Stomach (tissue), 9 donors: ENCODE data around the gene DCP1A. TPM values are rescaled to one million over a fixed set of nuclear protein-coding genes. Genes with fewer than 3 reads are reported as not detected.

Source experiments
- DNase-seq, 2 donors: peaks; one replicate each; pipeline versions ENCODE4 v3.0.0 to v3.0.0-alpha.2; 2013 to 2019
- H3K27ac ChIP-seq, 5 donors: fragments of 200-600 bp in 4 of 5; sonication (generic) in 4 of 5; one replicate each; pipeline ENCODE4 v1.5.1; 2013 to 2019; ENCODE audit warnings: mild to moderate bottlenecking in 1 of 5, moderate library complexity in 1 of 5
- H3K27me3 ChIP-seq, 3 donors: fragments of 200-600 bp; sonication (generic); one replicate each; pipeline ENCODE4 v1.5.1; 2017 to 2019; ENCODE audit warnings: mixed run types in 1 of 3
- H3K36me3 ChIP-seq, 4 donors: fragments of 200-600 bp; sonication (generic); 1 replicate in 3 of 4; 2 replicates in 1 of 4; pipeline ENCODE4 v1.5.1; 2016 to 2019
- H3K4me1 ChIP-seq, 4 donors: fragments of 200-600 bp; sonication (generic); one replicate each; pipeline ENCODE4 v1.5.1; 2016 to 2019
- H3K4me3 ChIP-seq, 4 donors: fragments of 200-600 bp; sonication (generic) in 3 of 4; one replicate each; pipeline ENCODE4 v1.5.1; 2016 to 2019; ENCODE audit warnings: mild to moderate bottlenecking in 1 of 4
- H3K9me3 ChIP-seq, 4 donors: fragments of 200-600 bp; sonication (generic); one replicate each; pipeline ENCODE4 v1.5.1; 2016 to 2019
- EP300 ChIP-seq: sonication (generic); formaldehyde crosslinking; IDR thresholded peaks from one replicate; pipeline ENCODE4 v1.6.1; 2017; ENCODE audit warnings: antibody characterized with exemption
- POLR2A ChIP-seq, 4 donors: fragments of 450-650 bp; IDR thresholded peaks; one replicate each; pipeline ENCODE4 v1.6.1; 2016; ENCODE audit warnings: antibody characterized with exemption in 4 of 4, control low read depth in 2 of 4, mild to moderate bottlenecking in 1 of 4, moderate library complexity in 1 of 4
- POLR2AphosphoS5 ChIP-seq, 3 donors: sonication (generic); formaldehyde crosslinking; IDR thresholded peaks; one replicate each; pipeline ENCODE4 v1.6.1; 2016; ENCODE audit warnings: antibody characterized with exemption in 3 of 3
- WGBS, 5 donors: extraction: QIAGEN DNeasy Blood & Tissue Kit in 3 of 5; methylation state at CpG; one replicate each; pipeline versions ENCODE4 v1.1.5 to v1.1.7; 2013 to 2018; 5-methylcytosine and 5-hydroxymethylcytosine counted together
- intact Hi-C: fragments of 100-400 bp; cut with DNase I; formaldehyde crosslinking; loops from one replicate; pipeline ENCODE4 v1.15.1; 2023; ENCODE audit warnings: low total_unique reads
- polyA plus RNA-seq, 3 donors: library from polyadenylated mRNA; stranded (reverse); fragments of 200-250 nt; gene quantifications; one replicate each; pipeline ENCODE4 v1.2.3, GENCODE V29; 2013
- total RNA-seq, 5 donors: library from RNA; depleted of rRNA; stranded (reverse); fragments of >200 nt; gene quantifications; one replicate each; pipeline versions ENCODE4 v1.1.0 to v1.2.3, GENCODE V29; 2014 to 2016
- TF ChIP-seq, protein P1 (sequence below), 7 experiments: fragments of 450-650 bp in 4 of 7; fragments of 200-600 bp in 3 of 7; sonication (generic) in 3 of 7; IDR thresholded peaks; one replicate each; pipeline ENCODE4 v1.5.1; 2016 to 2019; ENCODE audit warnings: antibody characterized with exemption in 7 of 7, control low read depth in 2 of 7, mild to moderate bottlenecking in 1 of 7
- donor health status: healthy with polysubstance abuse.
- donor health status: Bipolar disorder and iron deficiency.
- donor health status: healthy.

DCP1A gene
- total and polyA plus RNA-seq, 8 donors: 4.5 to 20.6 (median 11.2) TPM

DNA sequence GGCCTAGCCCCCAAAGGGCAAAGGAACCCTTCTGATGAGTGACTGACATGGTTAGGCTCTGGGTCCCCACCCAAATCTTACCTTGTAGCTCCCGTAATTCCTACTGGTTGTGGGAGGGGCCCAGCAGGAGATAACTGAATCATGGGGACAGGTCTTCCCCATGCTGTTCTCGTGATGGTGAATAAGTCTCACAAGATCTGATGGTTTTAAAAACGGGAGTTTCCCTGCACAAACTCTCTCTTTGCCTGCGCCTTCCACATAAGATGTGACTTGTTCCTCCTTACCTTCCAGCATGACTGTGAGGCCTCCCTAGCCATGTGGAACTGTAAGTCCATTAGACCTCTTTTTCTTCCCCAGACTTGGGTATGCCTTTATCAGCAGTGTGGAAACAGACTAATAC, 108.5 kb downstream of the DCP1A start:
- Histone ChIP-seq H3K36me3 (peaks cover 54 to 88% (median 81%) of the 10 kb centered on the region in 4 donors), H3K4me3 (no peak overlapping the region), H3K4me1 (peaks cover 56 to 80% (median 69%) of the 10 kb centered on the region in 4 donors), H3K27me3 (no peaks in the 10 kb centered on the region), H3K9me3 (no peaks in the 10 kb centered on the region), H3K27ac (peak overlapping the region; percentile 16 to 84 (median 61))
- intact Hi-C loops: no loop called here
- WGBS, 5 donors: 76 to 83% (median 80%) methylated on average over 4 of the region's 4 CpGs
- TF ChIP-seq POLR2A (IDR thresholded peaks at IDR 0.05) (no peak), EP300 (no peak), POLR2AphosphoS5 (IDR thresholded peaks at IDR 0.05) (no peak)
- TF ChIP-seq, protein P1, sequence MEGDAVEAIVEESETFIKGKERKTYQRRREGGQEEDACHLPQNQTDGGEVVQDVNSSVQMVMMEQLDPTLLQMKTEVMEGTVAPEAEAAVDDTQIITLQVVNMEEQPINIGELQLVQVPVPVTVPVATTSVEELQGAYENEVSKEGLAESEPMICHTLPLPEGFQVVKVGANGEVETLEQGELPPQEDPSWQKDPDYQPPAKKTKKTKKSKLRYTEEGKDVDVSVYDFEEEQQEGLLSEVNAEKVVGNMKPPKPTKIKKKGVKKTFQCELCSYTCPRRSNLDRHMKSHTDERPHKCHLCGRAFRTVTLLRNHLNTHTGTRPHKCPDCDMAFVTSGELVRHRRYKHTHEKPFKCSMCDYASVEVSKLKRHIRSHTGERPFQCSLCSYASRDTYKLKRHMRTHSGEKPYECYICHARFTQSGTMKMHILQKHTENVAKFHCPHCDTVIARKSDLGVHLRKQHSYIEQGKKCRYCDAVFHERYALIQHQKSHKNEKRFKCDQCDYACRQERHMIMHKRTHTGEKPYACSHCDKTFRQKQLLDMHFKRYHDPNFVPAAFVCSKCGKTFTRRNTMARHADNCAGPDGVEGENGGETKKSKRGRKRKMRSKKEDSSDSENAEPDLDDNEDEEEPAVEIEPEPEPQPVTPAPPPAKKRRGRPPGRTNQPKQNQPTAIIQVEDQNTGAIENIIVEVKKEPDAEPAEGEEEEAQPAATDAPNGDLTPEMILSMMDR (IDR thresholded peaks at IDR 0.05): no peak
- DNase-seq: no peak

DNA sequence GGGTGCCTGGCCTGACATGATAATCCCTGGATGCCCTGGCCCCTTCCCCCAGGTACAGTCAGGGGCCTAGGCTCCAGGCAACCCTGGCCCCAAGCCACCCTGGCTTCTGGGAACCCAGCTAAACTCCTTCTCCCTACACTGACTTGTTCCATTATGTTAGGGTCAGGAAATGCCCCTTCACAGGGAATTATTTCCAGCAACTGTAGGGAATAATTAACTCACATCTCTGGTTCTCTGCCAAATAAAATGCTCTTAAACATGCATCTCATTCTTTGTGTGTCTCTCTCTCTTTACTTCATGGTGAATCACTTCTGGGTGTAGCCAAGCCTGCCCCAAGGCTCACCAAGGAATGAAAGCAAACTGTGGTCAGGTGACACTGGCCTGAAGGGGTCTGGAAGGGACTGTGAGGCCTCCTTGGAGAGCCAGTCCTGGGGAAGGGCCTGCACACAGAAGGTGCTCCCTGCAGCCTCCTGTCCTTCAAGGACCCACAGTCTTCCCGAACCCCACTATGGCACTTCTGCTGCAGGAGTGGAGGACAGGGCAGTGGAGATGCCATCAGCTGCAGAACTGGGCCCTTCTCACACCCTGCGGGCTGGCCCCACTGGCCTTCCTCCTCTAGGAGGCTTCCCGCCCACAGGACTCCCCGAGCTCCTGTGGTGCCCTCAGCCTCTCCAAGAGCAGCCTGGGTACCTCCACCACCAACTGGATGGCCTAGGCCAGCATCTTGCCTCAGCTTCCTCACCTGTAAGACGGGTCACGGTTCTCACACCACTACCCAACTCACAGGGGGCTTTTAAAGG, 109.1 kb downstream of the DCP1A start:
- Histone ChIP-seq H3K27me3 (no peaks in the 10 kb centered on the region), H3K27ac (peak overlapping the region; percentile 61 to 84 (median 73)), H3K4me1 (peaks cover 49 to 73% (median 64%) of the 10 kb centered on the region in 4 donors), H3K36me3 (peaks cover 59 to 94% (median 87%) of the 10 kb centered on the region in 4 donors), H3K4me3 (no peak overlapping the region), H3K9me3 (no peaks in the 10 kb centered on the region)
- peak; percentile 51 to 87 for DNase-seq
- no peak for TF ChIP-seq EP300
- peak in 1 of 3 donors; percentile 82 for TF ChIP-seq POLR2AphosphoS5 (IDR thresholded peaks at IDR 0.05)
- intact Hi-C loops: no loop called here
- WGBS, 5 donors: 72 to 100% (median 77%) methylated on average over 2 to 6 of the region's 6 CpGs

DNA sequence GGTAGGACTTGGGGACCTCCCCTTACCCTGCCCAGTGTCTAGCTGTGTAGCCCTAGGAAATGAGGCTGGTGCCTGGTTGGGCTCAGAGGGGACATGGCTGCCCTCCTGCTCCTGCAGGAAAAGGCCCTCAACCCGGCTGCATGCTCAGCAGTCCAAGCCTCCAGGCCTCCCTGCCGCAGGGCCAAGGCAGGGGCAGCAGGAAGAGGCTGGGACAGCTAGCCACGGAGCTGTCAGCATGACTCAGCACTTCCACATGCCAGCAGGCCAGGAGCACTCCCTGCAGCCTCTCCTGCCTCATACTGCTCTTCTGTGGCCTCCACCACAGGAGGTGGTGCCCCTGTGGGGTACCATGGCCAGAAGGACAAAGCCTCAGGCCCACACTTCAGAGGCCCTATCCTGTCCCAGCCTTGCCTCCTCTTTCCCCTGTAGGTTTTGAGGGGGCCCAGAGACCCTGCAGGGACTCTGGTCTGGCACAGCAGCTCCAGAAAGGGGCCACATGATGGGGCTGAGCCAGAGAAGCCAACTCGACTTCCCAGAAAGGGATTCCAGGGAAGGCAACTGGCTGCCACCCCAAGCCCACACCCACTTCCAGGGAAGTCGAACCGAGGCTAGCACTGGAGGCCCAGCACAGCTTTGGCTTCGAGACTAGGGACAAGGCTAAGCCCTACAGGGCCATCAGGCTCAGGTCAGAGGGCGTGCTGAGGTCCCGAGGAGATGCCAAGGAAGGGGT, 111.1 kb downstream of the DCP1A start:
- WGBS, 5 donors: 50 to 67% (median 54%) methylated on average over 8 to 9 of the region's 9 CpGs
- peak in 2 of 3 donors; percentile 53 to 80 for TF ChIP-seq POLR2AphosphoS5 (IDR thresholded peaks at IDR 0.05)
- TF ChIP-seq EP300: no peak
- peaks cover 70 to 99% (median 97%) of the 10 kb centered on the region in 4 donors for H3K36me3 ChIP-seq
- DNase-seq: peak; percentile 79 to 82
- H3K27me3 ChIP-seq: no peaks in the 10 kb centered on the region
- no peaks in the 10 kb centered on the region for H3K9me3 ChIP-seq
- peaks cover 38 to 54% (median 49%) of the 10 kb centered on the region in 4 donors for H3K4me1 ChIP-seq
- no peak overlapping the region for H3K4me3 ChIP-seq
- intact Hi-C loops: no loop called here
- H3K27ac ChIP-seq: peak overlapping the region in 4 of 5 donors; percentile 68 to 84 (median 76)

DNA sequence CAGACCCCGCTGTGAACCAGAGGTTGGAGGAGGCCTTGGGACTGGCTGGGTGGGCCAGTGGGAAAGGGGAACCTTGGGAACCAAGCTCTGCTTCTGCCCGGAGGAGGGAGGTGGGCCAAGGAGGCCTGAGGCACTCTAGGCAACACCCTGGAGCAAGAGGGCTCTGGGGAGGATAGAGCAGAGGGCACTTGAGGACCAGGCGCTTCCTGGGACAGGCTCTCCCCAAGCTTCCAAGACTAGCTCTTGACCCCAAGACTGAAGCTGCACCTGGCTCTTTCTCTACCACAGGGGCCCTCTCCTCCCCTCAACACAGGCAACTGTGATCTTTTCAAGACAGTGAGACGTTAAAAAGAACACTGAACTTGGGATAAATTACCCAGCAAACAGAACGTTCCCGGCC, 111.8 kb downstream of the DCP1A start:
- DNase-seq: no peak
- Histone ChIP-seq H3K4me1 (peaks cover 38 to 51% (median 47%) of the 10 kb centered on the region in 4 donors), H3K9me3 (no peaks in the 10 kb centered on the region), H3K36me3 (peaks cover 71 to 99% (median 97%) of the 10 kb centered on the region in 4 donors), H3K4me3 (no peak overlapping the region), H3K27me3 (no peaks in the 10 kb centered on the region), H3K27ac (peak overlapping the region in 4 of 5 donors; percentile 68 to 84 (median 76))
- WGBS, 5 donors: 68 to 89% (median 77%) methylated on average over 5 to 6 of the region's 6 CpGs
- TF ChIP-seq POLR2AphosphoS5 (IDR thresholded peaks at IDR 0.05) (no peak), EP300 (no peak)
- intact Hi-C loops: no loop called here

DNA sequence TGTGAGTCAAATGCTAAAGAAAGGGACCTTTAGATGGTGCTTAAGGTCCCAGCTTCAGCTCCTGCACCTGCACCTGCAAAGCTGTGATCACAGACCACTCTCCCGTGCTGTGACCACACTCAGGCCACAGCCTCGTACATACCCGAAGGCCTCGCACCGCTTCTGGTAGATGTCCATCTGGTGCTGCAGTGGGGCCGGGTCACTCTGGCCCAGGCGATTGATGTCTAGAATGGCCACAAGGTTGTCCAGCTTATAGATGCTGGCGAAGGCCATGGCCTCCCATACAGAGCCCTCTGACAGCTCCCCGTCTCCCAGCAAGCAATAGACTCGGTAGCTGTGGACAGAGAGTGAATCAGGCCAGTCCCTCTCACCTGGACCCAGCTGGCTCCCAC, 112.5 kb downstream of the DCP1A start:
- WGBS, 5 donors: 90 to 97% (median 94%) methylated on average over 5 to 10 of the region's 10 CpGs
- Histone ChIP-seq H3K4me1 (peaks cover 38 to 45% (median 41%) of the 10 kb centered on the region in 4 donors), H3K9me3 (no peaks in the 10 kb centered on the region), H3K4me3 (no peak overlapping the region), H3K27me3 (no peaks in the 10 kb centered on the region), H3K27ac (no peak overlapping the region), H3K36me3 (peaks cover 71 to 99% (median 97%) of the 10 kb centered on the region in 4 donors)
- TF ChIP-seq, protein P1 (IDR thresholded peaks at IDR 0.05): no peak
- no peak for TF ChIP-seq POLR2A (IDR thresholded peaks at IDR 0.05)
- no peak for TF ChIP-seq POLR2AphosphoS5 (IDR thresholded peaks at IDR 0.05)
- no peak for TF ChIP-seq EP300
- no peak for DNase-seq
- intact Hi-C loops: no loop called here
